OCI-M1 (cell line): ENCODE results near the gene EIF4E1B.
A peak's percentile ranks its signal among the peaks of the same experiment; 100 is the strongest.

ENCODE experiments used
- DNase-seq: peaks from one replicate; lab custom pipeline; 2025; lab: John Stamatoyannopoulos, UW

The EIF4E1B gene

DNA sequence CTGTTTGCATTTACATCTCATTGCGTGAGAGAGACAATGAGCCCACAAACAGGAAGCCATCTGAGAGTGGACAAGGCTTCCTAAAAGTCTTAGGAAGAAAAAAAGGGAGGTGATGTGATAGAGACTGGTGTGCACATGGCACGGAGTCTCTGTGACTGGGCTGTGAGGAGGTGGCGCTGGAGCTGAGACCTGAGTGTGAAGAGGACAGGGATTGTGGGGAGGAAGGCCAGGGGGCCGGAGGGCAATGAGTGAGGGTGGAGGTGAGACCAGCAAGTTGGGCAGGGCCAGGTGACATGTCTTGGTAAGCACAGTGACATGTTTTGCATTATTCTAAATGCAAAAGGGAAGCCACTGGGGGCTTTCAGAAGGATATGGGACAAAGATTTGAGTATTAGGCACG lies 61.9 kb downstream of the EIF4E1B start:
- DNase-seq: peak; percentile 2

DNA sequence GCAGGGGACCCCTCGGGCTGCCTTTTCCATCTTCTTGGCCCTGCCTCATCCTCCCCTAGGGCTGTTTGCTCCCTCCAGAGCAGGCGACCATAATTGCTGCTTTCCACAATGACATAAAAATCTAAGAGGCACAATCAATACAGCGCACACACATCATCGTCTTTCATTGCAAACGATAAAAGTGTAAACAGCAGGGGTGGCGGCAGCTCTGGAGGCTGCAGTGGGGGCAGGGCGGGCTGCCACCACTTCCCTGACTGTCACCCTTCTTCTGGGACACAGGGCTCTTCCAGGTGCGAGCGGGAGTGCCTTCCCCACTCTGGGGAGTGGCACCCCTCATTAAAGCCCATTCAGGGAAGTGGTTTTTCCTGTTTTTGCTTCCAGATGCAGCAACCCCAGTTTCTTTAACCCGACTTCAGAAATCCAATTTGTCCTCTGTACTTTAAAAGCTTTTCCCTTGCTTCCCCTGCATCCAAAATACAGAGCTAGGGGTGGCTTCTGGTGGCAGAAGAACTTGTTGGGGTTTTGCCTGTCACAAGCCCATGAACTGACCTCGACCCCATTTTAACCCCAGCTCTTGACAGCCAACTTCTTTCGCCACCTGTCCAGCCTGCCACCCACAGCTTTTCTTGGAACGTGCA lies 62.5 kb downstream of the EIF4E1B start:
- DNase-seq: no peak

DNA sequence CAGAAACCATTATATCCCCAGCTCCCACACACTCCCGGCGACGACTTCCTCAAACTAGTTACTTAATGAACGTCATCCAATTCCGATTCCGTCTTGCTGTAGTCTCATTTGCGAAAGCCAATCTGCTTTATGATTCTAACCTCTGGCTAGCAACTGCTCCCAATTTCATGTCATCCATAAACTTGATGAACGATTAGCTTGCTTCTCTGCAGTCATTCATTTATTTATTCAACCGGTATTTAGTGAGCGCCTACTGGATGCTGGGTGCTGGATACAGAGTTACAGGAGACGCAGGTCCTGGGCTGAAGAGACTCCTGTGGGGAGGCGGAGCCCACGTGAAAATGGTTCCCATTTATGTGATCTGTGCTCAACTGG lies 63.0 kb downstream of the EIF4E1B start:
- DNase-seq: peak; percentile 68

DNA sequence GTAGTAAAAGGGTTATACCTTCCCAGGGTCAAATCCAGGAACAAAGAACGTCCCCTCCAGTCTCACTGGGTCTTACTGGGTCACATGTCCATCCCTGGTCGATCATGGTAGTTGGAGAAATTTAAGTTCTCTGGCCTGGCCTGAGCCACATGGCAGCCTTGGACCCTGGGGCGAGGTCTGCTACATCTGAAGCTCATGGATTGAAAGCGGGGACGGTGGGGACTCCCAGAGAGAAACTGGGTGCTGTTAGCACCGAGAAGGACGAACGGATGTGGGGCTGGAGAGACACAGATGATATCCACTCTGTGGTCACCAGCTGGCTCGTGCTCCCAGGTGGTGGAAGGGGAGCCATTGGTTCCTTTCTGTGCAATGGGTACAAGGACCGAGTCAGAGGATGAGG lies 63.7 kb downstream of the EIF4E1B start:
- DNase-seq: no peak

DNA sequence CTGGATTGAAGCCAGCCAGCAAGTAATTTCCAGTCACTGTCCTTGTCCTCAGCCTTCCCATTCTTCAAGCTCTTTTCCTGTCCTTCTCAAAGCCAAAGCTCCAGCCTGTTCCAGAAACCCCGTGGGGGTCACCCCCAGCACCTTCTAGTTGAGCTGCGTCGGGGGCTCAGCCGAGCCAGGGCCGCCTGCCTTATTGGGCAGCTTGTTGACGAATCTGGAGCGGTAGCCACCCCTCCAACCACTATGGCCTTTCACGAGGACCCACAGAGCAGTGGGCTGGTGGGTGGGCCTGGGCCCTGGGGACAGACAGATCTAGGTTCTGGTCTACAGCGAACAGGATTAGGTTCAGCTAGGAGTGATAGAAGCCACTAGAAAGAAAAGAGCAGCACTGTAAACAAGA lies 64.2 kb downstream of the EIF4E1B start:
- no peak for DNase-seq

DNA sequence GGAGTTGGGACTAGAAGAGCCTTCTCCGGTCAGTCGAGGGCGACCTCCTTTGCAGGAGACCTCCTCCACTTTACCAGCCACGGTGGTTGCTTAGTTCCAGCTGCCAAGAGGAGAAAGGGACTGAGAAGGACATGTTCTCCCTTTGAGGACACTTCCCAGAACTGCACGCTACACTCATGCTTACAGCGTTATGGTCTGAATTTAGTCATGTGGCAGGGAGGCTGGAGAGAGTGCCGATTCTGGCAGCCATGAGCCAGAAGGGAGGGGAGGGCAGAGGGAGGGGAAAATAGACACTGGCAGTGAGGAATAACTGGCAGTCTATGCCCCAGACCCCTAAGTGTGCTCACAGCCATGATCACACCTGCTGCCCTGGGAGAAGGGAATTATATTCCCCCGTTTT lies 64.6 kb downstream of the EIF4E1B start:
- DNase-seq: peak; percentile 29
